HG03108 (cell line): ENCODE results near the gene EHMT2.
"Not testable (repeated sequence)": the region's sequence is repeated elsewhere in the genome, so short reads cannot be mapped to it uniquely, and the experiment has no call there.

ENCODE experiments used
- ATAC-seq: cut with Tn5 transposase; IDR thresholded peaks from one replicate; pipeline ENCODE4 v1.9.1; 2021; ENCODE audit warnings: moderate library complexity; ENCODE audit not compliant: unreplicated experiment

EHMT2 gene

GRCh38 chr6:31897612-31898382 lies at the start of gene EHMT2:
Gene EHMT2 (minus strand): TSS chr6:31897698. CDS start chr6:31897677, 21 bp downstream.
- peak; percentile 42 for ATAC-seq

- ATAC-seq = no peak
Observed at GRCh38 chr6:31947070-31947675, 49.7 kb upstream of the EHMT2 start.

GRCh38 chr6:31946370-31946885 lies 48.9 kb upstream of the EHMT2 start:
- no peak for ATAC-seq

GRCh38 chr6:31945507-31946369 lies 48.2 kb upstream of the EHMT2 start, which contains the start of gene CFB:
Gene CFB (plus strand): TSS chr6:31946095. CDS start chr6:31946222, 127 bp downstream.
- ATAC-seq = no peak

- no peak for ATAC-seq
Observed at GRCh38 chr6:31945154-31945506, 47.6 kb upstream of the EHMT2 start.

- no peak for ATAC-seq
Observed at GRCh38 chr6:31943742-31944141, 46.2 kb upstream of the EHMT2 start.

- ATAC-seq = no peak
Observed at GRCh38 chr6:31940256-31940664, 42.8 kb upstream of the EHMT2 start.

GRCh38 chr6:31935823-31936222 lies 38.3 kb upstream of the EHMT2 start:
- no peak for ATAC-seq

- no peak for ATAC-seq
Observed at GRCh38 chr6:31935021-31935420, 37.5 kb upstream of the EHMT2 start.

GRCh38 chr6:31933537-31933936 lies 36.0 kb upstream of the EHMT2 start:
- ATAC-seq = no peak

- not testable (repeated sequence) for ATAC-seq
Observed at GRCh38 chr6:31932137-31932536, 34.6 kb upstream of the EHMT2 start.

- ATAC-seq = no peak
Observed at GRCh38 chr6:31930962-31931361, 33.5 kb upstream of the EHMT2 start.

- ATAC-seq = no peak
Observed at GRCh38 chr6:31928672-31928939, 31.1 kb upstream of the EHMT2 start.

- ATAC-seq = no peak
Observed at GRCh38 chr6:31927863-31928671, 30.6 kb upstream of the EHMT2 start.

- no peak for ATAC-seq
Observed at GRCh38 chr6:31927242-31927862, 29.9 kb upstream of the EHMT2 start, which contains the start of gene C2. Gene C2 (plus strand): TSS chr6:31927717. CDS start chr6:31927753, 36 bp downstream.

- ATAC-seq = no peak
Observed at GRCh38 chr6:31922942-31923341, 25.4 kb upstream of the EHMT2 start.

- ATAC-seq = no peak
Observed at GRCh38 chr6:31920811-31921210, 23.3 kb upstream of the EHMT2 start.

- no peak for ATAC-seq
Observed at GRCh38 chr6:31919624-31920303, 22.3 kb upstream of the EHMT2 start.

- no peak for ATAC-seq
Observed at GRCh38 chr6:31918069-31918720, 20.7 kb upstream of the EHMT2 start.
